ENCODE measurements around the gene UNC80. TPM values are rescaled to one million over a fixed set of nuclear protein-coding genes. Genes with fewer than 3 reads are reported as not detected.
A peak's percentile ranks its signal among the peaks of the same experiment; 100 is the strongest.

Gene UNC80, protein sequence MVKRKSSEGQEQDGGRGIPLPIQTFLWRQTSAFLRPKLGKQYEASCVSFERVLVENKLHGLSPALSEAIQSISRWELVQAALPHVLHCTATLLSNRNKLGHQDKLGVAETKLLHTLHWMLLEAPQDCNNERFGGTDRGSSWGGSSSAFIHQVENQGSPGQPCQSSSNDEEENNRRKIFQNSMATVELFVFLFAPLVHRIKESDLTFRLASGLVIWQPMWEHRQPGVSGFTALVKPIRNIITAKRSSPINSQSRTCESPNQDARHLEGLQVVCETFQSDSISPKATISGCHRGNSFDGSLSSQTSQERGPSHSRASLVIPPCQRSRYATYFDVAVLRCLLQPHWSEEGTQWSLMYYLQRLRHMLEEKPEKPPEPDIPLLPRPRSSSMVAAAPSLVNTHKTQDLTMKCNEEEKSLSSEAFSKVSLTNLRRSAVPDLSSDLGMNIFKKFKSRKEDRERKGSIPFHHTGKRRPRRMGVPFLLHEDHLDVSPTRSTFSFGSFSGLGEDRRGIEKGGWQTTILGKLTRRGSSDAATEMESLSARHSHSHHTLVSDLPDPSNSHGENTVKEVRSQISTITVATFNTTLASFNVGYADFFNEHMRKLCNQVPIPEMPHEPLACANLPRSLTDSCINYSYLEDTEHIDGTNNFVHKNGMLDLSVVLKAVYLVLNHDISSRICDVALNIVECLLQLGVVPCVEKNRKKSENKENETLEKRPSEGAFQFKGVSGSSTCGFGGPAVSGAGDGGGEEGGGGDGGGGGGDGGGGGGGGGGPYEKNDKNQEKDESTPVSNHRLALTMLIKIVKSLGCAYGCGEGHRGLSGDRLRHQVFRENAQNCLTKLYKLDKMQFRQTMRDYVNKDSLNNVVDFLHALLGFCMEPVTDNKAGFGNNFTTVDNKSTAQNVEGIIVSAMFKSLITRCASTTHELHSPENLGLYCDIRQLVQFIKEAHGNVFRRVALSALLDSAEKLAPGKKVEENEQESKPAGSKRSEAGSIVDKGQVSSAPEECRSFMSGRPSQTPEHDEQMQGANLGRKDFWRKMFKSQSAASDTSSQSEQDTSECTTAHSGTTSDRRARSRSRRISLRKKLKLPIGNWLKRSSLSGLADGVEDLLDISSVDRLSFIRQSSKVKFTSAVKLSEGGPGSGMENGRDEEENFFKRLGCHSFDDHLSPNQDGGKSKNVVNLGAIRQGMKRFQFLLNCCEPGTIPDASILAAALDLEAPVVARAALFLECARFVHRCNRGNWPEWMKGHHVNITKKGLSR (N-terminal part only)
- total RNA-seq (ENCODE audit: low replicate concordance): 2.6 and 2.9 TPM in 2 replicates
- long read RNA-seq, partial matches to known transcripts: 1 of 3 reads
- long read RNA-seq, other reads (novel, unspliced or antisense): 2 of 3 reads

DNA sequence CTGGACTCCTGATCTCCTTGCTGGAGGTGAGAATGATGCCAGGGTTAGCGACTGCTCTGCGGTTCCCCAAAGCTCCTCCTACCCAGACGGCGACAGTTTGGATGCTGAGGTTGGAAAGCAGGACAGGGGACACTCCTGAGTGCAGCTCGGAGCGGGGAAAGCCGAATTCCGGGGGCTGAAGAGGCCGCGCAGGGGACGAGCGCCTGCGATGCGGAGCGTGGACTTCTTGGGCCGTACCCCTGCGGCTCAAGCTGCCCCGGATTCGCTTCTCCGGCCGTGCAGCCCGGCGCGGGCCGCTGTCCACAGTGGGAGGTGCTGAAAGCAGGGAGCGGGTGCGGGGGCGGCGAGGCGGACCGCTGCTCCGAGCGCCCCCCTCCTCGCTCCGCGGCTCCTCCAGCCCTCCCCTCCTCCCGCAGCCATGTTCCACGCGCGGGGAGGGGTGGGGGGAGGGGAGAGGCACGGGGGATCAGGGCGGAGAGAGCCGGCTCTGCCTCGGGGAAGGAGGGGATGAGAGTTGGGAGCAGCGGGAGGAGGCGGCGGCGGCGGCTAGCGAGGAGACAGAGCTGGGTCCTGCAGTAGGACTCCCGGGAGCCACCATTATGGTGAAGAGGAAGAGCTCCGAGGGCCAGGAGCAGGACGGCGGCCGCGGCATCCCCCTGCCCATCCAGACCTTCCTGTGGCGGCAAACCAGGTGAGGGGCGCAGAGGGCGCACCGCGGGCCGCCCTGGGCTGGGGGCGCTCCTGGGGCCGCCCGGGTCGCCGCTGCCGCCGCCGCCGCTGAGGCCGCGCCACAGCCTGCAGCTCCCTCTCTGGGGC, at the start of gene UNC80:
Gene UNC80 (plus strand): TSS at position 359 of the 816 bp plus-strand sequence. CDS start 241 bp downstream, at position 600.
- Mint-ChIP-seq H3K4me3 (peak within 1 kb of the TSS; percentile 83), H3K36me3 (no peaks in the 10 kb centered on the region)
- peak; percentile 90 for DNase-seq (ENCODE audit: extremely low spot score, unreplicated experiment)

DNA sequence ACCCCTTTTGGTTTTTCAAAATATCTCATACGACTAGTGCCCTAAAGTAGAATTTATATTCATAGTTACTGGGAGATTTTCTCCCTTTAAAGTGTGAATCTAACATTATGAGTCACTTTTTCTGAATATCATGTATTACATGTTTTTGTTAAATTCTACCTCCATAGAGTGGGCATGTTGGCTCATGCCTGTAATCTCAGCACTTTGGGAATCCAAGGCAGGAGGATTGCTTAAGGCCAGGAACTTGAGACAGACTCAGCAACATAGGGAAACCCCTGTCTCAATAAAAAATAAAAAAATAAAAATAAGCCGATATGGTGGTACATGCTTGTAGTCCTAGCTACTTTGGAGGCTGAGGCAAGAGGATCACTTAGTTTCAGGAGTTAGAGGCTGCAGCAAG, 45.3 kb upstream of the UNC80 start:
- Mint-ChIP-seq H3K27ac (no peak overlapping the region), H3K4me3 (no peak overlapping the region), H3K4me1 (ENCODE audit: unreplicated experiment) (no peaks in the 10 kb centered on the region), H3K36me3 (no peaks in the 10 kb centered on the region), H3K27me3 (no peaks in the 10 kb centered on the region), H3K9me3 (no peaks in the 10 kb centered on the region)
- TF ChIP-seq, protein P1, sequence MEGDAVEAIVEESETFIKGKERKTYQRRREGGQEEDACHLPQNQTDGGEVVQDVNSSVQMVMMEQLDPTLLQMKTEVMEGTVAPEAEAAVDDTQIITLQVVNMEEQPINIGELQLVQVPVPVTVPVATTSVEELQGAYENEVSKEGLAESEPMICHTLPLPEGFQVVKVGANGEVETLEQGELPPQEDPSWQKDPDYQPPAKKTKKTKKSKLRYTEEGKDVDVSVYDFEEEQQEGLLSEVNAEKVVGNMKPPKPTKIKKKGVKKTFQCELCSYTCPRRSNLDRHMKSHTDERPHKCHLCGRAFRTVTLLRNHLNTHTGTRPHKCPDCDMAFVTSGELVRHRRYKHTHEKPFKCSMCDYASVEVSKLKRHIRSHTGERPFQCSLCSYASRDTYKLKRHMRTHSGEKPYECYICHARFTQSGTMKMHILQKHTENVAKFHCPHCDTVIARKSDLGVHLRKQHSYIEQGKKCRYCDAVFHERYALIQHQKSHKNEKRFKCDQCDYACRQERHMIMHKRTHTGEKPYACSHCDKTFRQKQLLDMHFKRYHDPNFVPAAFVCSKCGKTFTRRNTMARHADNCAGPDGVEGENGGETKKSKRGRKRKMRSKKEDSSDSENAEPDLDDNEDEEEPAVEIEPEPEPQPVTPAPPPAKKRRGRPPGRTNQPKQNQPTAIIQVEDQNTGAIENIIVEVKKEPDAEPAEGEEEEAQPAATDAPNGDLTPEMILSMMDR (conservative IDR thresholded peaks at IDR 0.05): no peak
- no peak for DNase-seq (ENCODE audit: extremely low spot score, unreplicated experiment)

More for the DNA sequence above, at the start of gene UNC80:
- Mint-ChIP-seq H3K4me1 (ENCODE audit: unreplicated experiment) (no peaks in the 10 kb centered on the region), H3K9me3 (no peaks in the 10 kb centered on the region), H3K27ac (peak within 1 kb of the TSS; percentile 54), H3K27me3 (peaks cover 46% of the 10 kb centered on the region)
- TF ChIP-seq, protein P1 (conservative IDR thresholded peaks at IDR 0.05): no peak

DNA sequence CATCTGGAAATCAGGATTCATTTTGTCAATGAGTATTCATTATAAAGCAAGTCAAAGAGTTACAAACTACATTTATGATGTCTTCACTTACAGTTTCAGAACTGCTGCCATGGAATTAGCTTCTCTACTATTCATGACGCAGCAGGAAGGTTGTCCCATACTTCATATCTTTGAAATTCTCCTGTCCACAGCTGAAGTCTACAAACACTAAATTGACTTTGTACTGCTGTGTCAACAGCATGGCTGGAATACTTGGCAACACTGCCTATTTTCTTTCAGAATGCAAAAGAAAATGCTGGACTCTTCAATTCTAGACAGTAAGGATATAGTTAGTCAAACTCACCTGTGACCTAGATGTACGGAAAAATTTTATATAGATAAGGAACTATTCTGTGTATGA, 44.6 kb upstream of the UNC80 start:
- Mint-ChIP-seq H3K4me3 (no peak overlapping the region), H3K27me3 (no peaks in the 10 kb centered on the region), H3K36me3 (no peaks in the 10 kb centered on the region), H3K27ac (no peak overlapping the region), H3K9me3 (no peaks in the 10 kb centered on the region), H3K4me1 (ENCODE audit: unreplicated experiment) (no peaks in the 10 kb centered on the region)
- DNase-seq (ENCODE audit: extremely low spot score, unreplicated experiment): no peak
- TF ChIP-seq, protein P1 (conservative IDR thresholded peaks at IDR 0.05): no peak

DNA sequence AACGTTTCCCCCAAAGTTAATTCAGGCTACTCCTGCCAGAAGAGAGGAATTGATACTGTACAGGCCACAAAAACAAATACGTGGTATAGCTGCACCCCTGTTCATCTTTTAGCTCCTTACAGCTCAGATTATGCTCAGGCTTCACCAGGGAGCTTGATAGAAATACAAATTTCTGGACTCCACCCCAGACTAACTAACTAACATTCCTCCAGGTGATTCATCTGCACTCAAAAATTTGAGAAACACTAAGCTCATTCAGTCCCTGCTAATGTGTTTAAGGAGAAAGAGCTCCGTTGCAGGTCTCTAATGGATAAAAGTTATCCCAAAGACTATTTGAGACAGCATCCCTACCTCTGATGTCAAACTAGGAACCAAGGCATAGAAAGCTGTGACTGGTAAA, 36.8 kb upstream of the UNC80 start:
- TF ChIP-seq, protein P1 (conservative IDR thresholded peaks at IDR 0.05): no peak
- Mint-ChIP-seq H3K36me3 (no peaks in the 10 kb centered on the region), H3K4me1 (ENCODE audit: unreplicated experiment) (no peaks in the 10 kb centered on the region), H3K27me3 (peaks cover 9% of the 10 kb centered on the region), H3K27ac (no peak overlapping the region), H3K9me3 (no peaks in the 10 kb centered on the region), H3K4me3 (no peak overlapping the region)
- DNase-seq (ENCODE audit: extremely low spot score, unreplicated experiment): no peak

Data from type B pancreatic cell (in vitro differentiated cells).